ENCODE results near the gene GPR39. TPM values are rescaled to one million over a fixed set of nuclear protein-coding genes. Genes with fewer than 3 reads are reported as not detected.

The GPR39 gene
- total and polyA plus RNA-seq, 7 donors = 0.05 to 0.08 TPM; not detected in 5

DNA sequence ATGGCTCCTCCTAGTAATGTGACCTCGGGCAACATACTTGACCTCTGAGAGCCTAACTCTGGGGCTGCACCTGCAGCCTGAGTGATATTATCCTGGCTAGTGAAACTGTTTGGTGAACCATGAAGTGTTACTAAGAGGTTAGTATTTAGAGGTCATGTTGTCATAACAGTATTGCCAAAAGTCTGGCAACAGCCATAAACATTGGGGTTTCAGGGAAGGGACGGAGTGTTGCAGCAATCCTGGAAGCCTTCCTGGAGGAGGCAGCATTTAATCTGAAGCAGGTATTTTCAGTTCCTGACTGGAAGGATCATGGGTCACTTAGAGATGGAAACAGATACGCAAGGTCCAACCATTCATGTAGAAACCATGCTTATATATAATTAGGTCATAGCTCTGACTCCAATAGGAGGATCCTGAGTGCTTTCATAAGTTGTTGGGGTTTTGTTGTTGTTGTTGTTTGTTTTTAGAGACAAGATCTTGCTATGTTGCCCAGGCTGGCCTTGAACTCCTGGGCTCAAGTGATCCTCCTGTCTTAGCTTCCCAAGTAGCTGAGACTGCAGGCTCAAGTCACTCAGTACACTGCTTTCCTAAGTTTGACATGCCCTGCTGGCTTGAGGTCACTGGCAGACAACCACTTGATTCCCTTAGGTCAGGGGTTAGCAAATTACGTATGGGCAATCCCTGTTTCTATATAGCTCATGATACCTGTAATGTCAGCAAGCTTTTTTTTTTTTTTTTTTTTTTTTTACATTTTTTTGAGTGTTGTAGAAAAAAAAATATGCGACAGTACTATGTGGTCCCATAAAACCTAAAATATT, 21.5 kb downstream of the GPR39 start:
- WGBS, 3 donors = 81 to 96% (median 92%) methylated on average over 5 of the region's 5 CpGs
- ATAC-seq (no peak), DNase-seq (no peak)
- no peaks in the 10 kb centered on the region for H3K9me3 ChIP-seq
- no peaks in the 10 kb centered on the region for H3K4me1 ChIP-seq
- H3K36me3 ChIP-seq (ENCODE audit: insufficient read depth in 1 of 2, low read depth in 1 of 2) = no peaks in the 10 kb centered on the region
- TF ChIP-seq, protein P1, sequence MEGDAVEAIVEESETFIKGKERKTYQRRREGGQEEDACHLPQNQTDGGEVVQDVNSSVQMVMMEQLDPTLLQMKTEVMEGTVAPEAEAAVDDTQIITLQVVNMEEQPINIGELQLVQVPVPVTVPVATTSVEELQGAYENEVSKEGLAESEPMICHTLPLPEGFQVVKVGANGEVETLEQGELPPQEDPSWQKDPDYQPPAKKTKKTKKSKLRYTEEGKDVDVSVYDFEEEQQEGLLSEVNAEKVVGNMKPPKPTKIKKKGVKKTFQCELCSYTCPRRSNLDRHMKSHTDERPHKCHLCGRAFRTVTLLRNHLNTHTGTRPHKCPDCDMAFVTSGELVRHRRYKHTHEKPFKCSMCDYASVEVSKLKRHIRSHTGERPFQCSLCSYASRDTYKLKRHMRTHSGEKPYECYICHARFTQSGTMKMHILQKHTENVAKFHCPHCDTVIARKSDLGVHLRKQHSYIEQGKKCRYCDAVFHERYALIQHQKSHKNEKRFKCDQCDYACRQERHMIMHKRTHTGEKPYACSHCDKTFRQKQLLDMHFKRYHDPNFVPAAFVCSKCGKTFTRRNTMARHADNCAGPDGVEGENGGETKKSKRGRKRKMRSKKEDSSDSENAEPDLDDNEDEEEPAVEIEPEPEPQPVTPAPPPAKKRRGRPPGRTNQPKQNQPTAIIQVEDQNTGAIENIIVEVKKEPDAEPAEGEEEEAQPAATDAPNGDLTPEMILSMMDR (IDR thresholded peaks at IDR 0.05) = no peak
- no peaks in the 10 kb centered on the region for H3K27me3 ChIP-seq (ENCODE audit: insufficient read depth in 3 of 3, low read length in 2 of 3)
- intact Hi-C loops (cut with DNase I) = no loop called here
- no peak overlapping the region for H3K4me3 ChIP-seq
- H3K27ac ChIP-seq = no peak overlapping the region

DNA sequence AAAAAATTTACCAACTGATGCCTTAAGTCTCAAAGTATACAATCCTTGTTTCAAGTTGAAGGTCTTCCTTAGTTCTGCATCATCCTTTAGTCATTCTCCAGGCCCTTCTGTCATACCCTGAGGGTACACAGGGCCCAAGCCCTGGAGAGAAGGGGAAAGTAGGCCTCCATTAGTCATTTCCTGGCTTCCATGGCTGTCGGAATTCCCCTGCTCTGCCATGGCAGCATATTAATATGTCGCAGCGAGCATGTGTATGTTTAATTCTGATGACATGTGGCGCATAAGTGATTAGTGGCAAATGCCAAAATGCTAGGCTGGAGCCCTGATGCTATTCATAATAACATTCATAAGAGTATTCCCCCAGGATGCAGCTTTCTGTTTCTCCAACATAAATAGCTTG, 22.1 kb downstream of the GPR39 start:
- TF ChIP-seq, protein P1 (IDR thresholded peaks at IDR 0.05) = no peak
- H3K27me3 ChIP-seq (ENCODE audit: insufficient read depth in 3 of 3, low read length in 2 of 3) = peaks cover 0 to 2% (median 0%) of the 10 kb centered on the region in 3 donors
- WGBS, 3 donors = 45 to 56% (median 45%) methylated on average over 4 of the region's 4 CpGs
- no peaks in the 10 kb centered on the region for H3K9me3 ChIP-seq
- no peaks in the 10 kb centered on the region for H3K4me1 ChIP-seq
- H3K4me3 ChIP-seq = no peak overlapping the region
- intact Hi-C loops (cut with DNase I) = no loop called here
- ATAC-seq (no peak), DNase-seq (no peak)
- H3K36me3 ChIP-seq (ENCODE audit: insufficient read depth in 1 of 2, low read depth in 1 of 2) = no peaks in the 10 kb centered on the region
- H3K27ac ChIP-seq = no peak overlapping the region

DNA sequence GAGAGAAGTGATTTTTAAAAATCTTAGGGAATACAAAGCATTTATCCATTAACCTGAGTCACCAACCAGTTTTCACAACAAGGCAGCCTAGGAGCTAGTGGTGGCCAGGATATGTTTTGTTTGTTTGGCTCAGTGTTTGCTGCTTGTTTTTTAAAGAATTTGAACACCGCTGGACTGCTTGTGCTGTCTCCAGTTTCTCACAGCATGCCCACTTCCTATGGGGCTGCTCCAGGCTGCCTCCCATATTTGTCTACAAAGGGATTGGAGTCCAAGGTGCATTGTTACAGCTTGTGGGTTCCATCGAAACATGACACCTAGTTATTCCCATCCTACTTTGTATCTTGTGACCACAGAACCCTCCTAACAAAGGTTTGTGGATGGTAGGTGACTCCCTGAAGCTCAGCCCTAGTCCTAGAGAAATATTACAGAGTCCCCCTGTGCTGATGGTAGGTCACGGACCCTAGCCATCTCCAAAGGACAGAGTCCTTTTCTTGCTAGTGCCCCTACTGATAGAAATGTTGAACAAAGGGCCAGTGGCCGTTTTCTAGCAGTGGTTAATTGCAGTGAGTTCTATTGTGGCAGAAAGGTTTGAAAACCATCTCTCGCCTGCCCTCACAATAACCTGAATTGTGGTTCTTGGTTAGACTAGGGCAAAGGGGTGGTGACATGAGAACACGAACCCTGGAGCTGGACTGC, 23.2 kb downstream of the GPR39 start:
- WGBS, 3 donors = 62 to 73% (median 69%) methylated on average over 6 of the region's 6 CpGs
- H3K4me3 ChIP-seq = no peak overlapping the region
- H3K4me1 ChIP-seq = no peaks in the 10 kb centered on the region
- intact Hi-C loops (cut with DNase I) = no loop called here
- no peak overlapping the region for H3K27ac ChIP-seq
- H3K9me3 ChIP-seq = no peaks in the 10 kb centered on the region
- H3K36me3 ChIP-seq (ENCODE audit: insufficient read depth in 1 of 2, low read depth in 1 of 2) = no peaks in the 10 kb centered on the region
- H3K27me3 ChIP-seq (ENCODE audit: insufficient read depth in 3 of 3, low read length in 2 of 3) = peaks cover 0 to 2% (median 0%) of the 10 kb centered on the region in 3 donors
- DNase-seq = no peak
- no peak for ATAC-seq
- TF ChIP-seq, protein P1 (IDR thresholded peaks at IDR 0.05) = no peak

DNA sequence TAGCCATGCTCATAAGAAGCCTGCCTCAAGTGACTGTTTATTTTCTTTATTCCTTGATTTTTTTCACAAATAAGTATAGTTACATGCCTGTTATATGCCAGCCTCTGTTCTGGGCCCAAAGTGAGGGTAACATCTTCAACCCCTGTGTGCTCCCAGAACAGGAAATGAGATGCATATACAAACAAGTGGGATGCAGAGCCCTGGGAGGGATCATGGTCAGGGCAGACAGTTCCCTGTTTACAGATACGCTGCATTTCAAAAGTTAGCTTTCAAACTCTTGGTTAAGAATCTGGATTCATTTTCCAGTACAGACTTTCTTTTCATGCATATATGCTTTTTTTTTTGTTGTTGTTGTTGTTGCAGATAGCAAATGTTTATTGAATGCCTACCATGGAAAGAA, 24.4 kb downstream of the GPR39 start:
- Histone ChIP-seq H3K27me3 (ENCODE audit: insufficient read depth in 3 of 3, low read length in 2 of 3) (peaks cover 0 to 2% (median 0%) of the 10 kb centered on the region in 3 donors), H3K9me3 (no peaks in the 10 kb centered on the region), H3K4me3 (no peak overlapping the region), H3K36me3 (ENCODE audit: insufficient read depth in 1 of 2, low read depth in 1 of 2) (no peaks in the 10 kb centered on the region), H3K27ac (no peak overlapping the region), H3K4me1 (no peaks in the 10 kb centered on the region)
- DNase-seq (no peak), ATAC-seq (no peak)
- intact Hi-C loops (cut with DNase I) = no loop called here
- TF ChIP-seq, protein P1 (IDR thresholded peaks at IDR 0.05) = no peak
- 89 to 93% (median 90%) methylated on average over 1 of the region's 1 CpG for WGBS, 3 donors
